OCI-LY3 (cell line): ENCODE results near the gene CD302.

Source experiments
- H2AFZ ChIP-seq: fragments of 200-600, 300-600 bp; shearing (Covaris generic); 2 replicates; pipeline ENCODE4 v1.6.0; 2014; ENCODE audit warnings: antibody characterized with exemption, low read depth, low read length
- H3K27ac ChIP-seq: fragments of 200-600, 300-600 bp; sonication (generic); 2 replicates; pipeline ENCODE4 v1.5.1; 2014; ENCODE audit warnings: mild to moderate bottlenecking, low read length, moderate library complexity, mixed read lengths
- H3K27me3 ChIP-seq: fragments of 200-600, 300-600 bp; sonication (generic); 2 replicates; pipeline ENCODE4 v1.6.1; 2014; ENCODE audit warnings: low read depth, low read length, mixed read lengths
- H3K36me3 ChIP-seq: fragments of 200-600, 300-600 bp; sonication (generic); replicated peaks from 2 replicates; pipeline ENCODE3; 2014; ENCODE audit warnings: low read depth, low read length, mixed read lengths
- H3K4me1 ChIP-seq: fragments of 300-600, 200-600 bp; sonication (generic); 2 replicates; pipeline ENCODE4 v1.6.1; 2014; ENCODE audit warnings: low read length, mixed read lengths
- H3K4me2 ChIP-seq: fragments of 200-600, 300-600 bp; sonication (generic); 2 replicates; pipeline ENCODE4 v1.6.1; 2014; ENCODE audit warnings: low read length, mixed read lengths
- H3K4me3 ChIP-seq: fragments of 300-600, 200-600 bp; sonication (generic); 2 replicates; pipeline ENCODE4 v1.5.1; 2014; ENCODE audit warnings: antibody characterized with exemption, mild to moderate bottlenecking, low read length, moderate library complexity
- H3K79me2 ChIP-seq: fragments of 300-600, 200-600 bp; shearing (Covaris generic); 2 replicates; pipeline ENCODE4 v1.6.1; 2014; ENCODE audit warnings: mild to moderate bottlenecking, low read length, mixed read lengths
- H3K9ac ChIP-seq: fragments of 300-600, 200-600 bp; shearing (Covaris generic); 2 replicates; pipeline ENCODE4 v1.6.0; 2014; ENCODE audit warnings: mild to moderate bottlenecking, low read length, moderate library complexity
- H3K9me3 ChIP-seq: fragments of 200-600, 300-600 bp; shearing (Covaris generic); 2 replicates; pipeline ENCODE4 v1.6.1; 2014; ENCODE audit warnings: low read length, mixed read lengths; ENCODE audit not compliant: insufficient read depth
- H4K20me1 ChIP-seq: fragments of 200-600, 300-600 bp; sonication (generic); 2 replicates; pipeline ENCODE4 v1.6.1; 2016; ENCODE audit warnings: low read length, mixed read lengths; ENCODE audit not compliant: insufficient read depth
- CTCF ChIP-seq: fragments of 200-600, 300-600 bp; sonication (generic); IDR thresholded peaks from 2 replicates; pipeline ENCODE4 v1.5.1; 2014; ENCODE audit warnings: antibody characterized with exemption, low read length, low read depth
- EZH2phosphoT487 ChIP-seq: fragments of 200-600 bp; shearing (Covaris generic); IDR thresholded peaks from 2 replicates; pipeline ENCODE4 v1.6.1; 2018; ENCODE audit warnings: antibody characterized with exemption, mixed run types, low read depth

The CD302 gene

GRCh38 chr2:159738509-159739390 lies 59.3 kb downstream of the CD302 start:
- Histone ChIP-seq H3K4me3 (no peak overlapping the region), H4K20me1 (peaks cover 49% of the 10 kb centered on the region), H3K79me2 (peaks cover 99% of the 10 kb centered on the region), H3K4me2 (no peak overlapping the region), H3K9me3 (no peaks in the 10 kb centered on the region), H3K9ac (no peak overlapping the region), H3K27me3 (no peaks in the 10 kb centered on the region), H3K27ac (no peak overlapping the region), H3K36me3 (peaks cover 65% of the 10 kb centered on the region), H3K4me1 (no peaks in the 10 kb centered on the region), H2AFZ (no peak overlapping the region)
- TF ChIP-seq EZH2phosphoT487 = no peak
- no peak for TF ChIP-seq CTCF

- Histone ChIP-seq H3K4me3 (no peak overlapping the region), H3K9ac (no peak overlapping the region), H3K27me3 (no peaks in the 10 kb centered on the region), H3K9me3 (no peaks in the 10 kb centered on the region), H3K79me2 (peaks cover 99% of the 10 kb centered on the region), H3K36me3 (peaks cover 64% of the 10 kb centered on the region), H3K4me2 (no peak overlapping the region), H3K4me1 (no peaks in the 10 kb centered on the region), H2AFZ (no peak overlapping the region), H3K27ac (no peak overlapping the region), H4K20me1 (peaks cover 56% of the 10 kb centered on the region)
- TF ChIP-seq CTCF (no peak), EZH2phosphoT487 (no peak)
Measured at GRCh38 chr2:159737917-159738296, 60.1 kb downstream of the CD302 start.

- Histone ChIP-seq H3K4me1 (no peaks in the 10 kb centered on the region), H4K20me1 (peaks cover 56% of the 10 kb centered on the region), H2AFZ (no peak overlapping the region), H3K36me3 (peaks cover 63% of the 10 kb centered on the region), H3K9me3 (no peaks in the 10 kb centered on the region), H3K27ac (no peak overlapping the region), H3K4me2 (no peak overlapping the region), H3K79me2 (peaks cover 98% of the 10 kb centered on the region), H3K4me3 (no peak overlapping the region), H3K9ac (no peak overlapping the region), H3K27me3 (no peaks in the 10 kb centered on the region)
- TF ChIP-seq CTCF (no peak), EZH2phosphoT487 (no peak)
Measured at GRCh38 chr2:159737292-159737916, 60.6 kb downstream of the CD302 start.

GRCh38 chr2:159736048-159736447 lies 62.0 kb downstream of the CD302 start:
- Histone ChIP-seq H4K20me1 (peaks cover 56% of the 10 kb centered on the region), H3K4me2 (no peak overlapping the region), H3K79me2 (peaks cover 90% of the 10 kb centered on the region), H2AFZ (no peak overlapping the region), H3K27me3 (no peaks in the 10 kb centered on the region), H3K36me3 (peaks cover 58% of the 10 kb centered on the region), H3K4me1 (no peaks in the 10 kb centered on the region), H3K9ac (no peak overlapping the region), H3K4me3 (no peak overlapping the region), H3K27ac (no peak overlapping the region), H3K9me3 (no peaks in the 10 kb centered on the region)
- no peak for TF ChIP-seq EZH2phosphoT487
- TF ChIP-seq CTCF = no peak
